ENCODE measurements around the gene PCDH12. TPM values are rescaled to one million over a fixed set of nuclear protein-coding genes. Genes with fewer than 3 reads are reported as not detected.

Gene PCDH12
- total RNA-seq, 1 donor from 2014 or later, result 0.61 TPM

GRCh38 chr5:141919218-141920119 is 38.5 kb downstream of the PCDH12 start:
- H3K36me3 Mint-ChIP-seq (ENCODE audit: low read depth), result peaks cover 3% of the 10 kb centered on the region
- no peak overlapping the region for H3K4me3 Mint-ChIP-seq
- peaks cover 25% of the 10 kb centered on the region for H3K4me1 Mint-ChIP-seq
- TF ChIP-seq, protein P1, sequence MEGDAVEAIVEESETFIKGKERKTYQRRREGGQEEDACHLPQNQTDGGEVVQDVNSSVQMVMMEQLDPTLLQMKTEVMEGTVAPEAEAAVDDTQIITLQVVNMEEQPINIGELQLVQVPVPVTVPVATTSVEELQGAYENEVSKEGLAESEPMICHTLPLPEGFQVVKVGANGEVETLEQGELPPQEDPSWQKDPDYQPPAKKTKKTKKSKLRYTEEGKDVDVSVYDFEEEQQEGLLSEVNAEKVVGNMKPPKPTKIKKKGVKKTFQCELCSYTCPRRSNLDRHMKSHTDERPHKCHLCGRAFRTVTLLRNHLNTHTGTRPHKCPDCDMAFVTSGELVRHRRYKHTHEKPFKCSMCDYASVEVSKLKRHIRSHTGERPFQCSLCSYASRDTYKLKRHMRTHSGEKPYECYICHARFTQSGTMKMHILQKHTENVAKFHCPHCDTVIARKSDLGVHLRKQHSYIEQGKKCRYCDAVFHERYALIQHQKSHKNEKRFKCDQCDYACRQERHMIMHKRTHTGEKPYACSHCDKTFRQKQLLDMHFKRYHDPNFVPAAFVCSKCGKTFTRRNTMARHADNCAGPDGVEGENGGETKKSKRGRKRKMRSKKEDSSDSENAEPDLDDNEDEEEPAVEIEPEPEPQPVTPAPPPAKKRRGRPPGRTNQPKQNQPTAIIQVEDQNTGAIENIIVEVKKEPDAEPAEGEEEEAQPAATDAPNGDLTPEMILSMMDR (conservative IDR thresholded peaks at IDR 0.05), result no peak
- no peaks in the 10 kb centered on the region for H3K9me3 Mint-ChIP-seq
- no peak for DNase-seq (ENCODE audit: low read depth, low spot score)
- no peak overlapping the region for H3K27ac Mint-ChIP-seq (ENCODE audit: unreplicated experiment)
- peaks cover 11% of the 10 kb centered on the region for H3K27me3 Mint-ChIP-seq (ENCODE audit: low read depth)

DNA sequence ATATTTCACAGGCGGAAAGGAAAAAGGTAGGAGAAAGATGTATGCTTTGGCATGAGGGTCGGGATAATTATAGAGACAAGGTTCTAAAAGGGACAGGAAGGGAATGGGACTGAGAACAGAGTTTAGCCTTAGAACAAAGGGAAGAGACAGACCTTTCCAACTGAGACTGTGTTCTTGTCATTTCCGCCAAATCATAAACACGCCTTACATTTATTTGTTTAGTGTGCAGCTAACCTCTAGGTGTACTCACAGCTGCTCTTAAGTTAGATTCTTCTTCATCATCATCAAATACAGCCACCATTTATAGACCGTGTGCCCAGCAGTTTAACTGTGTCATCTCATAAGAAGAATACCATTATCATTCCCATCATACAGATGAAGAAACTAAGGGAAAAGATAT is 40.2 kb downstream of the PCDH12 start:
- Mint-ChIP-seq H3K9me3 (no peaks in the 10 kb centered on the region), H3K4me1 (peaks cover 21% of the 10 kb centered on the region), H3K27me3 (ENCODE audit: low read depth) (peaks cover 18% of the 10 kb centered on the region)

DNA sequence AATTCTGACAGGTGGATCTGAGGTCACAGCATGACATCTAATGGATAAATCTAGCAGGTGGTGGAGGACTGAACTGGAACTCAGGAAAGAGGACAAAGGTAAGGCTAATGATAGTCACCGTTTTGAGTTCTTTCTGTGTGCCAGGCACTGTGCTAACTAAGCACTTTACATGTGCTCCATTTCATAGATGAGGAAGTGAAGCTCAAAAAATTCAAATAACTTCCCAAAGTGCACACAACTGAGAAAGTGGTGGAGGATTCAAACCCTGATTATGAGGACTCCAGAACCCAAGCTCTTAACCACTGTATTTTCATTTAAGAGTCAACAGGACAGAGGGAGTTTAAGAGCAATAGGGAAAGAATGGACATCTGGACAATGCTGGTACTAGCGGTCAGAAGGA is 41.5 kb downstream of the PCDH12 start:
- Mint-ChIP-seq H3K36me3 (ENCODE audit: low read depth) (no peaks in the 10 kb centered on the region), H3K9me3 (no peaks in the 10 kb centered on the region), H3K4me1 (peaks cover 20% of the 10 kb centered on the region), H3K4me3 (no peak overlapping the region), H3K27me3 (ENCODE audit: low read depth) (peaks cover 18% of the 10 kb centered on the region), H3K27ac (ENCODE audit: unreplicated experiment) (no peak overlapping the region)
- TF ChIP-seq, protein P1 (conservative IDR thresholded peaks at IDR 0.05), result no peak
- no peak for DNase-seq (ENCODE audit: low read depth, low spot score)

More for the DNA sequence above, 40.2 kb downstream of the PCDH12 start:
- TF ChIP-seq, protein P1 (conservative IDR thresholded peaks at IDR 0.05), result no peak
- H3K27ac Mint-ChIP-seq (ENCODE audit: unreplicated experiment), result no peak overlapping the region
- DNase-seq (ENCODE audit: low read depth, low spot score), result no peak
- H3K4me3 Mint-ChIP-seq, result peak overlapping the region; percentile 9
- H3K36me3 Mint-ChIP-seq (ENCODE audit: low read depth), result no peaks in the 10 kb centered on the region

GRCh38 chr5:141915881-141916336 is 42.1 kb downstream of the PCDH12 start:
- no peak for DNase-seq (ENCODE audit: low read depth, low spot score)
- Mint-ChIP-seq H3K36me3 (ENCODE audit: low read depth) (no peaks in the 10 kb centered on the region), H3K4me1 (peaks cover 16% of the 10 kb centered on the region), H3K4me3 (no peak overlapping the region), H3K27ac (ENCODE audit: unreplicated experiment) (no peak overlapping the region), H3K9me3 (no peaks in the 10 kb centered on the region), H3K27me3 (ENCODE audit: low read depth) (peaks cover 18% of the 10 kb centered on the region)
- TF ChIP-seq, protein P1 (conservative IDR thresholded peaks at IDR 0.05), result no peak

GRCh38 chr5:141914797-141915196 is 43.2 kb downstream of the PCDH12 start:
- H3K9me3 Mint-ChIP-seq, result no peaks in the 10 kb centered on the region
- peaks cover 16% of the 10 kb centered on the region for H3K4me1 Mint-ChIP-seq
- no peak overlapping the region for H3K27ac Mint-ChIP-seq (ENCODE audit: unreplicated experiment)
- no peaks in the 10 kb centered on the region for H3K36me3 Mint-ChIP-seq (ENCODE audit: low read depth)
- peak overlapping the region; percentile 59 for H3K4me3 Mint-ChIP-seq
- TF ChIP-seq, protein P1 (conservative IDR thresholded peaks at IDR 0.05), result no peak
- DNase-seq (ENCODE audit: low read depth, low spot score), result no peak
- peaks cover 18% of the 10 kb centered on the region for H3K27me3 Mint-ChIP-seq (ENCODE audit: low read depth)
